Caco-2 (cell line): Measurements from ENCODE around the gene EIF3I. TPM values are rescaled to one million over a fixed set of nuclear protein-coding genes. Genes with fewer than 3 reads are reported as not detected.

Experiments used
- BruUV-seq: library from RNA; stranded (reverse); fragments of 400-500 nt; replicated peaks from 2 replicates; lab custom pipeline; 2021; lab: Mats Ljungman, UMichigan
- CTCF ChIA-PET: fragments of 300-600 bp; sonication (Branson Sonifier 250); formaldehyde crosslinking; loops from one replicate; lab custom pipeline; 2022; ENCODE audit warnings: antibody characterized with exemption; lab: Charles Lee
- POLR2A ChIA-PET: fragments of 300-600 bp; sonication (Branson Sonifier 250); formaldehyde crosslinking; loops from one replicate; lab custom pipeline; 2022; ENCODE audit warnings: antibody characterized with exemption; lab: Charles Lee
- DNase-seq, 2 experiments: peaks; one replicate each; pipeline versions ENCODE4 v3.0.0 to v3.0.0-alpha.2; 2020 to 2022
- H3K27me3 ChIP-seq: replicated peaks from 2 replicates; pipeline ENCODE4 v1.6.0; 2011; ENCODE audit warnings: low read length; ENCODE audit not compliant: control insufficient read depth, insufficient read depth
- H3K36me3 ChIP-seq: 2 replicates; pipeline ENCODE4 v1.5.1; 2011; ENCODE audit warnings: low read length; ENCODE audit not compliant: control insufficient read depth, insufficient read depth
- H3K4me1 ChIP-seq: fragments of 250-450 bp; sonication (Bioruptor Pico); 2 replicates; pipeline ENCODE4 v1.5.1; 2020; ENCODE audit warnings: mild to moderate bottlenecking
- H3K4me3 ChIP-seq: 2 replicates; pipeline ENCODE4 v1.5.1; 2011; ENCODE audit warnings: low read depth, mild to moderate bottlenecking, control low read depth, low read length
- H3K9me3 ChIP-seq: fragments of 250-450 bp; sonication (Bioruptor Pico); 2 replicates; pipeline ENCODE4 v1.5.1; 2020; ENCODE audit warnings: mild to moderate bottlenecking, moderate library complexity
- H3K27ac Mint-ChIP-seq: one replicate; pipeline ENCODE4 v1.8.0; 2022; ENCODE audit warnings: mixed read lengths; ENCODE audit not compliant: unreplicated experiment
- H3K27me3 Mint-ChIP-seq: one replicate; pipeline ENCODE4 v1.8.0; 2022; ENCODE audit warnings: mixed read lengths; ENCODE audit not compliant: insufficient read depth, unreplicated experiment
- H3K36me3 Mint-ChIP-seq: one replicate; pipeline ENCODE4 v1.8.0; 2022; ENCODE audit warnings: mild to moderate bottlenecking, mixed read lengths; ENCODE audit not compliant: insufficient read depth, unreplicated experiment
- H3K4me1 Mint-ChIP-seq: one replicate; pipeline ENCODE4 v1.8.0; 2022; ENCODE audit warnings: low read depth, mixed read lengths; ENCODE audit not compliant: unreplicated experiment
- H3K4me3 Mint-ChIP-seq: one replicate; pipeline ENCODE4 v1.8.0; 2022; ENCODE audit warnings: mild to moderate bottlenecking, moderate library complexity, mixed read lengths; ENCODE audit not compliant: unreplicated experiment
- H3K9me3 Mint-ChIP-seq: one replicate; pipeline ENCODE4 v1.8.0; 2022; ENCODE audit warnings: mixed read lengths; ENCODE audit not compliant: unreplicated experiment
- CTCF ChIP-seq, 2 experiments: fragments of 200-600 bp in 1 of 2; IDR thresholded peaks; 1 replicate in 1 of 2; 2 replicates in 1 of 2; pipeline versions ENCODE4 v1.5.1 to v1.8.0; 2011 to 2022; ENCODE audit warnings: antibody characterized with exemption in 1 of 2, control low read depth in 1 of 2, inconsistent platforms in 1 of 2, low read depth in 1 of 2, low read length in 1 of 2, mild to moderate bottlenecking in 1 of 2, moderate library complexity in 1 of 2; ENCODE audit not compliant: insufficient read depth in 1 of 2, severe bottlenecking in 1 of 2, unreplicated experiment in 1 of 2
- intact Hi-C: fragments of 100-400 bp; cut with micrococcal nuclease; formaldehyde crosslinking; loops from one replicate; pipeline ENCODE4 v1.10.0; 2022; ENCODE audit not compliant: unreplicated experiment
- total RNA-seq: library from RNA; stranded (reverse); gene quantifications from 2 replicates; pipeline ENCODE4 v1.2.3, GENCODE V29; 2022

The EIF3I gene
- total RNA-seq, 1 experiment from 2014 or later, result 128 TPM

GRCh38 chr1:32201011-32201855 is 21.0 kb upstream of the EIF3I start:
- Mint-ChIP-seq H3K4me3 (peak overlapping the region; percentile 80), H3K27ac (peak overlapping the region; percentile 64), H3K9me3 (no peaks in the 10 kb centered on the region), H3K4me1 (no peaks in the 10 kb centered on the region), H3K27me3 (no peaks in the 10 kb centered on the region), H3K36me3 (peaks cover 35% of the 10 kb centered on the region)
- Histone ChIP-seq H3K27me3 (no peaks in the 10 kb centered on the region), H3K4me1 (peaks cover 4% of the 10 kb centered on the region; the same call in 1 of the 2 replicates), H3K36me3 (no peaks in the 10 kb centered on the region), H3K4me3 (peak overlapping the region; percentile 60), H3K9me3 (no peaks in the 10 kb centered on the region)
- TF ChIP-seq CTCF (IDR thresholded peaks at IDR 0.05; ENCODE audit: insufficient read depth in 1 of 2, low read depth in 1 of 2, low read length in 1 of 2, severe bottlenecking in 1 of 2, unreplicated experiment in 1 of 2), result peak in 1 of 2 experiments; percentile 16
- ChIA-PET CTCF (interaction anchor here (0.6 to 1.4 kb wide), 3 partner anchors 14 to 25 kb away, joined by 3 to 4 read pairs (median 3); no protein-coding TSS in a partner anchor), POLR2A (interaction anchor here (1.1 to 1.2 kb wide), 2 partner anchors 22 to 93 kb away, joined by 3 to 4 read pairs; partner anchors contain the start of genes KPNA6 and TXLNA)
- intact Hi-C loops, result no loop called here
- BruUV-seq, result no TSS peak
- no peak for DNase-seq

GRCh38 chr1:32204943-32205361 is 17.3 kb upstream of the EIF3I start:
- Mint-ChIP-seq H3K9me3 (no peaks in the 10 kb centered on the region), H3K4me1 (no peaks in the 10 kb centered on the region), H3K27me3 (no peaks in the 10 kb centered on the region), H3K4me3 (peak overlapping the region; percentile 90), H3K36me3 (peaks cover 23% of the 10 kb centered on the region), H3K27ac (peak overlapping the region; percentile 89)
- Histone ChIP-seq H3K4me1 (peaks cover 4% of the 10 kb centered on the region; the same call in 1 of the 2 replicates), H3K4me3 (peak overlapping the region; percentile 68), H3K9me3 (no peaks in the 10 kb centered on the region), H3K27me3 (no peaks in the 10 kb centered on the region), H3K36me3 (no peaks in the 10 kb centered on the region)
- ChIA-PET POLR2A (no interaction called here), CTCF (interaction anchor here (1.6 kb wide), 1 partner anchor 11 kb away, joined by 5 read pairs; no protein-coding TSS in a partner anchor)
- no peak for DNase-seq
- intact Hi-C loops, result no loop called here
- no TSS peak for BruUV-seq
- TF ChIP-seq CTCF (IDR thresholded peaks at IDR 0.05; ENCODE audit: insufficient read depth in 1 of 2, low read depth in 1 of 2, low read length in 1 of 2, severe bottlenecking in 1 of 2, unreplicated experiment in 1 of 2), result no peak
